GM23338 (cell line): ENCODE results near the gene ANO4. TPM values are rescaled to one million over a fixed set of nuclear protein-coding genes. Genes with fewer than 3 reads are reported as not detected.

Experiments
- ATAC-seq: fragments of 200-7000 bp; cut with Tn5 transposase; 3 replicates; pipeline ENCODE4 v1.9.1; 2020
- DNase-seq: peaks from one replicate; pipeline ENCODE4 v3.0.0-alpha.2; 2015; ENCODE audit warnings: low spot score
- H2AFZ ChIP-seq: fragments of 200-600 bp; sonication (generic); 2 replicates; pipeline ENCODE4 v1.8.0; 2016; ENCODE audit warnings: antibody characterized with exemption, mild to moderate bottlenecking, moderate library complexity
- H3F3A ChIP-seq: fragments of 200-600 bp; sonication (generic); replicated peaks from 2 replicates; pipeline ENCODE4 v1.8.0; 2017; ENCODE audit warnings: antibody characterized with exemption, mixed run types, low read depth
- H3K27ac ChIP-seq: fragments of 200-600 bp; sonication (generic); 2 replicates; pipeline ENCODE4 v1.6.1; 2016; ENCODE audit warnings: low read depth
- H3K27me3 ChIP-seq: fragments of 200-600 bp; sonication (generic); 2 replicates; pipeline ENCODE4 v1.8.0; 2016; ENCODE audit warnings: mild to moderate bottlenecking, mixed run types, moderate library complexity; ENCODE audit not compliant: insufficient read depth
- H3K36me3 ChIP-seq: fragments of 200-600 bp; sonication (generic); 2 replicates; pipeline ENCODE4 v1.8.0; 2016; ENCODE audit warnings: mild to moderate bottlenecking; ENCODE audit not compliant: insufficient read depth
- H3K4me1 ChIP-seq: fragments of 200-600 bp; sonication (generic); 2 replicates; pipeline ENCODE4 v1.8.0; 2016; ENCODE audit warnings: mild to moderate bottlenecking, moderate library complexity; ENCODE audit not compliant: insufficient read depth
- H3K4me2 ChIP-seq: fragments of 200-600 bp; sonication (generic); 2 replicates; pipeline ENCODE4 v1.7.1; 2017; ENCODE audit warnings: mixed run types
- H3K4me3 ChIP-seq: fragments of 200-600 bp; sonication (generic); 2 replicates; pipeline ENCODE4 v1.6.1; 2016; ENCODE audit warnings: mixed run types
- H3K79me2 ChIP-seq: fragments of 200-600 bp; sonication (generic); replicated peaks from 2 replicates; pipeline ENCODE4 v1.8.0; 2017; ENCODE audit warnings: mild to moderate bottlenecking; ENCODE audit not compliant: insufficient read depth
- H3K9me2 ChIP-seq: fragments of 200-600 bp; sonication (generic); 2 replicates; pipeline ENCODE4 v1.8.0; 2017; ENCODE audit not compliant: insufficient read depth
- H4K20me1 ChIP-seq: fragments of 200-600 bp; sonication (generic); replicated peaks from 2 replicates; pipeline ENCODE4 v1.8.0; 2017; ENCODE audit warnings: mild to moderate bottlenecking; ENCODE audit not compliant: insufficient read depth
- H3K27ac Mint-ChIP-seq: 2 replicates; pipeline ENCODE4 v1.8.0; 2020; ENCODE audit warnings: inconsistent platforms, mild to moderate bottlenecking, moderate library complexity, mixed read lengths
- H3K27me3 Mint-ChIP-seq: 3 replicates; pipeline ENCODE4 v1.8.0; 2022; ENCODE audit warnings: low read depth, mild to moderate bottlenecking, moderate library complexity, mixed read lengths, inconsistent platforms; ENCODE audit not compliant: insufficient read depth, poor library complexity
- H3K36me3 Mint-ChIP-seq: 3 replicates; pipeline ENCODE4 v1.8.0; 2021; ENCODE audit warnings: low read depth, mild to moderate bottlenecking, inconsistent platforms, moderate library complexity, mixed read lengths
- H3K4me1 Mint-ChIP-seq: 3 replicates; pipeline ENCODE4 v1.8.0; 2020; ENCODE audit warnings: mild to moderate bottlenecking, inconsistent platforms, mixed read lengths
- H3K4me3 Mint-ChIP-seq: 3 replicates; pipeline ENCODE4 v1.8.0; 2021; ENCODE audit warnings: moderate library complexity, mild to moderate bottlenecking, inconsistent platforms, mixed read lengths
- H3K9me3 Mint-ChIP-seq: 3 replicates; pipeline ENCODE4 v1.8.0; 2020; ENCODE audit warnings: moderate library complexity, mild to moderate bottlenecking, inconsistent platforms, mixed read lengths
- CREB1 ChIP-seq: fragments of 250-450 bp; sonication (Bioruptor Pico); IDR thresholded peaks from 2 replicates; pipeline ENCODE4 v1.5.0; 2020; ENCODE audit warnings: low read depth, mild to moderate bottlenecking, moderate library complexity
- EZH2phosphoT487 ChIP-seq: fragments of 200-600 bp; sonication (generic); IDR thresholded peaks from one replicate; pipeline ENCODE4 v1.8.1; 2018; ENCODE audit warnings: antibody characterized with exemption; ENCODE audit not compliant: unreplicated experiment
- JUNB ChIP-seq: IDR thresholded peaks from one replicate; pipeline ENCODE4 v1.6.1; 2016; ENCODE audit warnings: antibody characterized with exemption; ENCODE audit not compliant: unreplicated experiment
- ZNF114 ChIP-seq: fragments of 250-450 bp; sonication (Bioruptor Pico); IDR thresholded peaks from 2 replicates; pipeline ENCODE4 v1.5.0; 2020; ENCODE audit warnings: mild to moderate bottlenecking, moderate library complexity
- ZNF331 ChIP-seq: fragments of 250-450 bp; sonication (Bioruptor Pico); IDR thresholded peaks from 2 replicates; pipeline ENCODE4 v1.5.0; 2020; ENCODE audit warnings: low read depth, mild to moderate bottlenecking, moderate library complexity
- polyA plus RNA-seq: library from polyadenylated mRNA; unstranded; fragments of >200 nt; fragmentation: Nextera tagmentation; extraction: Ambion mirVana; gene quantifications from 2 replicates; pipeline ENCODE4 v1.2.1, GENCODE V29; 2016
- total RNA-seq: library from RNA; depleted of rRNA; stranded (reverse); fragments of >200 nt; shearing (Covaris generic); gene quantifications from 2 replicates; pipeline ENCODE4 v1.2.3, GENCODE V29; 2014
- TF ChIP-seq, protein P1 (sequence below): IDR thresholded peaks from 2 replicates; pipeline ENCODE4 v1.6.1; 2016; ENCODE audit warnings: antibody characterized with exemption
- TF ChIP-seq, protein P2 (sequence below): fragments of 250-450 bp; sonication (Bioruptor Pico); IDR thresholded peaks from 2 replicates; pipeline ENCODE4 v1.5.0; 2020; ENCODE audit warnings: mild to moderate bottlenecking, moderate library complexity
- TF ChIP-seq, protein P3 (sequence below), 2 experiments: fragments of 200-600 bp in 1 of 2; sonication (generic) in 1 of 2; conservative IDR thresholded peaks; 2 replicates each; pipeline versions ENCODE4 v1.5.1 to v1.6.1; 2016 to 2017; ENCODE audit warnings: antibody characterized with exemption in 2 of 2, low read depth in 2 of 2, mild to moderate bottlenecking in 2 of 2, moderate library complexity in 1 of 2

The ANO4 gene
- total and polyA plus RNA-seq, 2 experiments from 2014 or later, result 1.7 to 8.7 TPM

DNA sequence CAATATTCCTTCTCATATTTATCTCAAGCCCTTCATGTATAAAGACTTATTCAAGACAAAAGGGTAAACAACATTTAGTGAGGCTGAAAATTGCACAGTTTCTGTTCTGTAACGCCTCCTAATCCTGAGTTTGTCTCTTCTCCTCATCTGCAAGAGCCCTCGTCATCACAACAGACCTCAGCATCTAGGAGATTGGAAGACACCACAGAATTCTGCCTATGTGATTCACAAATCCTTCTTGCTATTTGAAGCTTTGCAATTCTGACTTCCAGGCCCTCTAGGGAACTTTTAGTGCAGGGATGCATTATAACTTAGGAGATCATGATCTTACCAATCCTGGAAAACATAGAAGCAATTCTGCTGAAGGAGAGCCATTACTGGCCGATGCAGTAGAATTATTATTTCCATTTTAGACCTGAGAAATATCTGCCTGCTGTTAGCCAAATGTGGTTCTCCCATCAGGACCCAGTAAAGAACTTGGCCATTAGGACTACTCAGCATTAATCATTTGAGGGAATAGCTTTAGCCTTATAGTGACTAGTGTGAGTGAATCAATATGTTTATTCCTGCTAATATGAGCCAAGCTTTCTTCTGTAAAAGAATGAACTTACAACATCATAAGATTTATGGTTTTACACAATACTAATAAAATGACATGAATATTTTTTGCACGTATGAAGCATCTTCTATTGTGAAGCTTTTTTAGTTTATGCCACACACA is 119.5 kb downstream of the ANO4 start:
- no peaks in the 10 kb centered on the region for H3K4me1 Mint-ChIP-seq
- TF ChIP-seq CREB1 (no peak), ZNF114 (CRISPR knock-in tag) (no peak), EZH2phosphoT487 (no peak), JUNB (no peak), ZNF331 (CRISPR knock-in tag) (no peak)
- TF ChIP-seq, protein P1, sequence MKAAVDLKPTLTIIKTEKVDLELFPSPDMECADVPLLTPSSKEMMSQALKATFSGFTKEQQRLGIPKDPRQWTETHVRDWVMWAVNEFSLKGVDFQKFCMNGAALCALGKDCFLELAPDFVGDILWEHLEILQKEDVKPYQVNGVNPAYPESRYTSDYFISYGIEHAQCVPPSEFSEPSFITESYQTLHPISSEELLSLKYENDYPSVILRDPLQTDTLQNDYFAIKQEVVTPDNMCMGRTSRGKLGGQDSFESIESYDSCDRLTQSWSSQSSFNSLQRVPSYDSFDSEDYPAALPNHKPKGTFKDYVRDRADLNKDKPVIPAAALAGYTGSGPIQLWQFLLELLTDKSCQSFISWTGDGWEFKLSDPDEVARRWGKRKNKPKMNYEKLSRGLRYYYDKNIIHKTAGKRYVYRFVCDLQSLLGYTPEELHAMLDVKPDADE, result no peak
- TF ChIP-seq, protein P2, sequence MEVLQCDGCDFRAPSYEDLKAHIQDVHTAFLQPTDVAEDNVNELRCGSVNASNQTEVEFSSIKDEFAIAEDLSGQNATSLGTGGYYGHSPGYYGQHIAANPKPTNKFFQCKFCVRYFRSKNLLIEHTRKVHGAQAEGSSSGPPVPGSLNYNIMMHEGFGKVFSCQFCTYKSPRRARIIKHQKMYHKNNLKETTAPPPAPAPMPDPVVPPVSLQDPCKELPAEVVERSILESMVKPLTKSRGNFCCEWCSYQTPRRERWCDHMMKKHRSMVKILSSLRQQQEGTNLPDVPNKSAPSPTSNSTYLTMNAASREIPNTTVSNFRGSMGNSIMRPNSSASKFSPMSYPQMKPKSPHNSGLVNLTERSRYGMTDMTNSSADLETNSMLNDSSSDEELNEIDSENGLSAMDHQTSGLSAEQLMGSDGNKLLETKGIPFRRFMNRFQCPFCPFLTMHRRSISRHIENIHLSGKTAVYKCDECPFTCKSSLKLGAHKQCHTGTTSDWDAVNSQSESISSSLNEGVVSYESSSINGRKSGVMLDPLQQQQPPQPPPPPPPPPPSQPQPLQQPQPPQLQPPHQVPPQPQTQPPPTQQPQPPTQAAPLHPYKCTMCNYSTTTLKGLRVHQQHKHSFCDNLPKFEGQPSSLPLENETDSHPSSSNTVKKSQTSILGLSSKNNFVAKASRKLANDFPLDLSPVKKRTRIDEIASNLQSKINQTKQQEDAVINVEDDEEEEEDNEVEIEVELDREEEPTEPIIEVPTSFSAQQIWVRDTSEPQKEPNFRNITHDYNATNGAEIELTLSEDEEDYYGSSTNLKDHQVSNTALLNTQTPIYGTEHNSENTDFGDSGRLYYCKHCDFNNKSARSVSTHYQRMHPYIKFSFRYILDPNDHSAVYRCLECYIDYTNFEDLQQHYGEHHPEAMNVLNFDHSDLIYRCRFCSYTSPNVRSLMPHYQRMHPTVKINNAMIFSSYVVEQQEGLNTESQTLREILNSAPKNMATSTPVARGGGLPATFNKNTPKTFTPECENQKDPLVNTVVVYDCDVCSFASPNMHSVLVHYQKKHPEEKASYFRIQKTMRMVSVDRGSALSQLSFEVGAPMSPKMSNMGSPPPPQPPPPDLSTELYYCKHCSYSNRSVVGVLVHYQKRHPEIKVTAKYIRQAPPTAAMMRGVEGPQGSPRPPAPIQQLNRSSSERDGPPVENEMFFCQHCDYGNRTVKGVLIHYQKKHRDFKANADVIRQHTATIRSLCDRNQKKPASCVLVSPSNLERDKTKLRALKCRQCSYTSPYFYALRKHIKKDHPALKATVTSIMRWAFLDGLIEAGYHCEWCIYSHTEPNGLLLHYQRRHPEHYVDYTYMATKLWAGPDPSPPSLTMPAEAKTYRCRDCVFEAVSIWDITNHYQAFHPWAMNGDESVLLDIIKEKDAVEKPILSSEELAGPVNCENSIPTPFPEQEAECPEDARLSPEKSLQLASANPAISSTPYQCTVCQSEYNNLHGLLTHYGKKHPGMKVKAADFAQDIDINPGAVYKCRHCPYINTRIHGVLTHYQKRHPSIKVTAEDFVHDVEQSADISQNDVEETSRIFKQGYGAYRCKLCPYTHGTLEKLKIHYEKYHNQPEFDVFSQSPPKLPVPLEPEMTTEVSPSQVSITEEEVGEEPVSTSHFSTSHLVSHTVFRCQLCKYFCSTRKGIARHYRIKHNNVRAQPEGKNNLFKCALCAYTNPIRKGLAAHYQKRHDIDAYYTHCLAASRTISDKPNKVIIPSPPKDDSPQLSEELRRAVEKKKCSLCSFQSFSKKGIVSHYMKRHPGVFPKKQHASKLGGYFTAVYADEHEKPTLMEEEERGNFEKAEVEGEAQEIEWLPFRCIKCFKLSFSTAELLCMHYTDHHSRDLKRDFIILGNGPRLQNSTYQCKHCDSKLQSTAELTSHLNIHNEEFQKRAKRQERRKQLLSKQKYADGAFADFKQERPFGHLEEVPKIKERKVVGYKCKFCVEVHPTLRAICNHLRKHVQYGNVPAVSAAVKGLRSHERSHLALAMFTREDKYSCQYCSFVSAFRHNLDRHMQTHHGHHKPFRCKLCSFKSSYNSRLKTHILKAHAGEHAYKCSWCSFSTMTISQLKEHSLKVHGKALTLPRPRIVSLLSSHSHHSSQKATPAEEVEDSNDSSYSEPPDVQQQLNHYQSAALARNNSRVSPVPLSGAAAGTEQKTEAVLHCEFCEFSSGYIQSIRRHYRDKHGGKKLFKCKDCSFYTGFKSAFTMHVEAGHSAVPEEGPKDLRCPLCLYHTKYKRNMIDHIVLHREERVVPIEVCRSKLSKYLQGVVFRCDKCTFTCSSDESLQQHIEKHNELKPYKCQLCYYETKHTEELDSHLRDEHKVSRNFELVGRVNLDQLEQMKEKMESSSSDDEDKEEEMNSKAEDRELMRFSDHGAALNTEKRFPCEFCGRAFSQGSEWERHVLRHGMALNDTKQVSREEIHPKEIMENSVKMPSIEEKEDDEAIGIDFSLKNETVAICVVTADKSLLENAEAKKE, result no peak
- TF ChIP-seq, protein P3, sequence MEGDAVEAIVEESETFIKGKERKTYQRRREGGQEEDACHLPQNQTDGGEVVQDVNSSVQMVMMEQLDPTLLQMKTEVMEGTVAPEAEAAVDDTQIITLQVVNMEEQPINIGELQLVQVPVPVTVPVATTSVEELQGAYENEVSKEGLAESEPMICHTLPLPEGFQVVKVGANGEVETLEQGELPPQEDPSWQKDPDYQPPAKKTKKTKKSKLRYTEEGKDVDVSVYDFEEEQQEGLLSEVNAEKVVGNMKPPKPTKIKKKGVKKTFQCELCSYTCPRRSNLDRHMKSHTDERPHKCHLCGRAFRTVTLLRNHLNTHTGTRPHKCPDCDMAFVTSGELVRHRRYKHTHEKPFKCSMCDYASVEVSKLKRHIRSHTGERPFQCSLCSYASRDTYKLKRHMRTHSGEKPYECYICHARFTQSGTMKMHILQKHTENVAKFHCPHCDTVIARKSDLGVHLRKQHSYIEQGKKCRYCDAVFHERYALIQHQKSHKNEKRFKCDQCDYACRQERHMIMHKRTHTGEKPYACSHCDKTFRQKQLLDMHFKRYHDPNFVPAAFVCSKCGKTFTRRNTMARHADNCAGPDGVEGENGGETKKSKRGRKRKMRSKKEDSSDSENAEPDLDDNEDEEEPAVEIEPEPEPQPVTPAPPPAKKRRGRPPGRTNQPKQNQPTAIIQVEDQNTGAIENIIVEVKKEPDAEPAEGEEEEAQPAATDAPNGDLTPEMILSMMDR (conservative IDR thresholded peaks at IDR 0.05; ENCODE audit: low read depth in 2 of 2), result no peak
- Histone ChIP-seq H3K36me3 (no peaks in the 10 kb centered on the region), H3K4me2 (no peak overlapping the region), H2AFZ (no peak overlapping the region), H3K27me3 (no peaks in the 10 kb centered on the region), H3F3A (no peaks in the 10 kb centered on the region), H3K4me1 (no peaks in the 10 kb centered on the region), H4K20me1 (no peaks in the 10 kb centered on the region), H3K9me2 (no peaks in the 10 kb centered on the region), H3K4me3 (no peak overlapping the region), H3K27ac (no peak overlapping the region), H3K79me2 (no peaks in the 10 kb centered on the region)
- no peak for DNase-seq
- ATAC-seq, result no peak
- H3K9me3 Mint-ChIP-seq, result peaks cover 3% of the 10 kb centered on the region; the same call in 1 of the 3 replicates
- no peak overlapping the region for H3K27ac Mint-ChIP-seq
- H3K36me3 Mint-ChIP-seq, result no peaks in the 10 kb centered on the region
- no peaks in the 10 kb centered on the region for H3K27me3 Mint-ChIP-seq
- H3K4me3 Mint-ChIP-seq, result no peak overlapping the region
